Liver (tissue), 9 donors: ENCODE data around the gene ADK. TPM values are rescaled to one million over a fixed set of nuclear protein-coding genes. Genes with fewer than 3 reads are reported as not detected.

ENCODE experiments used
- DNase-seq: peaks from one replicate; pipeline ENCODE4 v3.0.0-alpha.2; 2017; ENCODE audit warnings: low spot score
- H3K27ac ChIP-seq, 2 donors: one replicate each; pipeline ENCODE4 v1.7.0; 2013; ENCODE audit warnings: inconsistent platforms in 2 of 2, low read length in 2 of 2, control low read depth in 1 of 2, low read depth in 1 of 2, mild to moderate bottlenecking in 1 of 2
- H3K27me3 ChIP-seq, 4 donors: one replicate each; pipeline versions ENCODE4 v1.6.1 to v1.7.0; 2013; ENCODE audit warnings: low read length in 3 of 4, inconsistent platforms in 1 of 4, mild to moderate bottlenecking in 1 of 4, moderate library complexity in 1 of 4; ENCODE audit not compliant: control insufficient read depth in 4 of 4, insufficient read depth in 4 of 4
- H3K36me3 ChIP-seq, 4 donors: one replicate each; pipeline versions ENCODE4 v1.6.1 to v1.7.0; 2013; ENCODE audit warnings: low read length in 3 of 4, mild to moderate bottlenecking in 3 of 4, low read depth in 1 of 4, moderate library complexity in 1 of 4; ENCODE audit not compliant: control insufficient read depth in 4 of 4, insufficient read depth in 3 of 4
- H3K4me1 ChIP-seq, 4 donors: one replicate each; pipeline versions ENCODE4 v1.6.1 to v1.7.0; 2013; ENCODE audit warnings: low read length in 3 of 4, mild to moderate bottlenecking in 3 of 4, moderate library complexity in 1 of 4; ENCODE audit not compliant: control insufficient read depth in 4 of 4, insufficient read depth in 4 of 4
- H3K4me3 ChIP-seq, 3 donors: one replicate each; pipeline versions ENCODE4 v1.6.1 to v1.7.0; 2013; ENCODE audit warnings: low read length in 3 of 3, control low read depth in 1 of 3, low read depth in 1 of 3, mild to moderate bottlenecking in 1 of 3
- H3K9ac ChIP-seq, 2 donors: one replicate each; pipeline ENCODE4 v1.7.0; 2013; ENCODE audit warnings: low read length in 2 of 2, mild to moderate bottlenecking in 2 of 2, moderate library complexity in 2 of 2, control low read depth in 1 of 2, low read depth in 1 of 2
- H3K9me3 ChIP-seq, 4 donors: one replicate each; pipeline versions ENCODE4 v1.6.1 to v1.7.0; 2013; ENCODE audit warnings: low read length in 3 of 4; ENCODE audit not compliant: control insufficient read depth in 4 of 4
- EGR1 ChIP-seq, 2 donors: IDR thresholded peaks; 2 replicates each; pipeline ENCODE4 v1.6.1; 2016 to 2018; ENCODE audit warnings: antibody characterized with exemption in 2 of 2, low read depth in 2 of 2
- FOXA1 ChIP-seq: IDR thresholded peaks from 2 replicates; pipeline ENCODE4 v1.6.1; 2016; ENCODE audit warnings: antibody characterized with exemption
- FOXA2 ChIP-seq: IDR thresholded peaks from 2 replicates; pipeline ENCODE4 v1.6.1; 2016; ENCODE audit warnings: antibody characterized with exemption
- GABPA ChIP-seq, 2 donors: IDR thresholded peaks in 1 of 2; conservative IDR thresholded peaks in 1 of 2; 2 replicates each; pipeline ENCODE4 v1.6.1; 2016; ENCODE audit warnings: antibody characterized with exemption in 2 of 2, mild to moderate bottlenecking in 1 of 2, moderate library complexity in 1 of 2
- HNF4A ChIP-seq, 2 donors: conservative IDR thresholded peaks; 2 replicates each; pipeline ENCODE4 v1.6.1; 2016; ENCODE audit warnings: antibody characterized with exemption in 2 of 2, mild to moderate bottlenecking in 2 of 2
- HNF4G ChIP-seq: IDR thresholded peaks from 2 replicates; pipeline ENCODE4 v1.6.1; 2016; ENCODE audit warnings: antibody characterized with exemption
- JUND ChIP-seq, 2 donors: IDR thresholded peaks; 2 replicates each; pipeline ENCODE4 v1.6.1; 2016; ENCODE audit warnings: antibody characterized with exemption in 2 of 2
- NR2F2 ChIP-seq: IDR thresholded peaks from 2 replicates; pipeline ENCODE4 v1.6.1; 2016; ENCODE audit warnings: antibody characterized with exemption
- RAD21 ChIP-seq, 2 donors: IDR thresholded peaks; 2 replicates each; pipeline ENCODE4 v1.6.1; 2016; ENCODE audit warnings: antibody characterized with exemption in 2 of 2, mild to moderate bottlenecking in 2 of 2
- RXRA ChIP-seq, 2 donors: IDR thresholded peaks; 2 replicates each; pipeline ENCODE4 v1.6.1; 2017 to 2018; ENCODE audit warnings: antibody characterized with exemption in 2 of 2, mild to moderate bottlenecking in 1 of 2
- SP1 ChIP-seq: IDR thresholded peaks from 2 replicates; pipeline ENCODE4 v1.6.1; 2018; ENCODE audit warnings: antibody characterized with exemption, mild to moderate bottlenecking
- TAF1 ChIP-seq: conservative IDR thresholded peaks from 2 replicates; pipeline ENCODE4 v1.6.1; 2016; ENCODE audit warnings: antibody characterized with exemption, mild to moderate bottlenecking
- YY1 ChIP-seq: IDR thresholded peaks from 2 replicates; pipeline ENCODE4 v1.6.1; 2016; ENCODE audit warnings: antibody characterized with exemption, mild to moderate bottlenecking
- ZBTB33 ChIP-seq: IDR thresholded peaks from 2 replicates; pipeline ENCODE4 v1.6.1; 2016; ENCODE audit warnings: antibody characterized with exemption
- WGBS: extraction: QIAGEN DNeasy Blood & Tissue Kit; methylation state at CpG from one replicate; pipeline ENCODE4 v1.1.7; 2013; 5-methylcytosine and 5-hydroxymethylcytosine counted together
- polyA plus RNA-seq, 2 donors: library from polyadenylated mRNA; stranded (reverse) in 1 of 2; unstranded in 1 of 2; fragments of 200-250 nt in 1 of 2; fragments of >200 nt in 1 of 2; fragmentation: Nextera tagmentation in 1 of 2; extraction: Ambion mirVana in 1 of 2; gene quantifications; one replicate each; pipeline versions ENCODE4 v1.2.1 to v1.2.3, GENCODE V29; 2013 to 2015
- total RNA-seq, 2 donors: library from RNA; depleted of rRNA; stranded (reverse); fragments of >200 nt; gene quantifications; one replicate each; pipeline ENCODE4 v1.2.3, GENCODE V29; 2014
- TF ChIP-seq, protein P1 (sequence below): fragments of 150-350 bp; IDR thresholded peaks from 2 replicates; pipeline ENCODE4 v1.5.1; 2017; ENCODE audit warnings: improper control_type of control experiment, low read depth, low read length; ENCODE audit not compliant: missing input control
- TF ChIP-seq, protein P2 (sequence below): IDR thresholded peaks from 2 replicates; pipeline ENCODE4 v1.6.1; 2016; ENCODE audit warnings: antibody characterized with exemption, mild to moderate bottlenecking
- TF ChIP-seq, protein P3 (sequence below): IDR thresholded peaks from 2 replicates; pipeline ENCODE4 v1.6.1; 2016; ENCODE audit warnings: antibody characterized with exemption
- donor health status: healthy.
- donor health status: healthy.
- donor health status: healthy.
- donor health status: healthy.
- donor health status: healthy.

Gene ADK
- total and polyA plus RNA-seq, 4 donors, result 18.0 to 110 (median 65.5) TPM

DNA sequence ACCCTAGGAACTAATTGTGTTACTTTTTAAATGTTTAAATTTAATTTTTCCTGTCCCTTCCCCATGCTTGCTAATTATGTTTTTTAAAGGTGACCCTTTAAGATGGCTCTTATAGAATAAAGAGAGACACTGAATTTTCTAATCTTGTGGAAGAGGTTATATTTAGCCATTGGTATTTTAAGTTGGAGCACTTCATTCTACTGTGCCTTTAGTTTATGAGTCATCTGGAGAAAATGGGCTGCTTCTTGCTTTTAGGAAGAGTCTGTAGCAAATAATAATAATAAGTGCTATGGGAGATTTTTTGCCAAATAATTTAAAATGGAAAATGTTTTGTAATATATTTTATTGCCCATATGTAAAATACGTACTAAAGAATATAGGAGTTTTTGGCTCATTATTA, 139.7 kb downstream of the ADK start:
- H3K36me3 ChIP-seq, result no peaks in the 10 kb centered on the region
- H3K9ac ChIP-seq, result no peak overlapping the region
- H3K4me1 ChIP-seq, result peaks cover 0 to 1% (median 0%) of the 10 kb centered on the region in 4 donors
- no peak for DNase-seq
- H3K9me3 ChIP-seq, result no peaks in the 10 kb centered on the region
- 86% methylated on average over 1 of the region's 1 CpG for WGBS
- H3K27ac ChIP-seq, result no peak overlapping the region
- TF ChIP-seq RXRA (IDR thresholded peaks at IDR 0.05), result no peak
- TF ChIP-seq ZBTB33, result no peak
- no peak for TF ChIP-seq HNF4G
- TF ChIP-seq YY1, result no peak
- TF ChIP-seq, protein P1, sequence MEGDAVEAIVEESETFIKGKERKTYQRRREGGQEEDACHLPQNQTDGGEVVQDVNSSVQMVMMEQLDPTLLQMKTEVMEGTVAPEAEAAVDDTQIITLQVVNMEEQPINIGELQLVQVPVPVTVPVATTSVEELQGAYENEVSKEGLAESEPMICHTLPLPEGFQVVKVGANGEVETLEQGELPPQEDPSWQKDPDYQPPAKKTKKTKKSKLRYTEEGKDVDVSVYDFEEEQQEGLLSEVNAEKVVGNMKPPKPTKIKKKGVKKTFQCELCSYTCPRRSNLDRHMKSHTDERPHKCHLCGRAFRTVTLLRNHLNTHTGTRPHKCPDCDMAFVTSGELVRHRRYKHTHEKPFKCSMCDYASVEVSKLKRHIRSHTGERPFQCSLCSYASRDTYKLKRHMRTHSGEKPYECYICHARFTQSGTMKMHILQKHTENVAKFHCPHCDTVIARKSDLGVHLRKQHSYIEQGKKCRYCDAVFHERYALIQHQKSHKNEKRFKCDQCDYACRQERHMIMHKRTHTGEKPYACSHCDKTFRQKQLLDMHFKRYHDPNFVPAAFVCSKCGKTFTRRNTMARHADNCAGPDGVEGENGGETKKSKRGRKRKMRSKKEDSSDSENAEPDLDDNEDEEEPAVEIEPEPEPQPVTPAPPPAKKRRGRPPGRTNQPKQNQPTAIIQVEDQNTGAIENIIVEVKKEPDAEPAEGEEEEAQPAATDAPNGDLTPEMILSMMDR, result no peak
- no peak for TF ChIP-seq NR2F2
- TF ChIP-seq EGR1 (IDR thresholded peaks at IDR 0.05; ENCODE audit: low read depth in 2 of 2), result no peak
- no peak for TF ChIP-seq JUND (IDR thresholded peaks at IDR 0.05)
- TF ChIP-seq, protein P2, sequence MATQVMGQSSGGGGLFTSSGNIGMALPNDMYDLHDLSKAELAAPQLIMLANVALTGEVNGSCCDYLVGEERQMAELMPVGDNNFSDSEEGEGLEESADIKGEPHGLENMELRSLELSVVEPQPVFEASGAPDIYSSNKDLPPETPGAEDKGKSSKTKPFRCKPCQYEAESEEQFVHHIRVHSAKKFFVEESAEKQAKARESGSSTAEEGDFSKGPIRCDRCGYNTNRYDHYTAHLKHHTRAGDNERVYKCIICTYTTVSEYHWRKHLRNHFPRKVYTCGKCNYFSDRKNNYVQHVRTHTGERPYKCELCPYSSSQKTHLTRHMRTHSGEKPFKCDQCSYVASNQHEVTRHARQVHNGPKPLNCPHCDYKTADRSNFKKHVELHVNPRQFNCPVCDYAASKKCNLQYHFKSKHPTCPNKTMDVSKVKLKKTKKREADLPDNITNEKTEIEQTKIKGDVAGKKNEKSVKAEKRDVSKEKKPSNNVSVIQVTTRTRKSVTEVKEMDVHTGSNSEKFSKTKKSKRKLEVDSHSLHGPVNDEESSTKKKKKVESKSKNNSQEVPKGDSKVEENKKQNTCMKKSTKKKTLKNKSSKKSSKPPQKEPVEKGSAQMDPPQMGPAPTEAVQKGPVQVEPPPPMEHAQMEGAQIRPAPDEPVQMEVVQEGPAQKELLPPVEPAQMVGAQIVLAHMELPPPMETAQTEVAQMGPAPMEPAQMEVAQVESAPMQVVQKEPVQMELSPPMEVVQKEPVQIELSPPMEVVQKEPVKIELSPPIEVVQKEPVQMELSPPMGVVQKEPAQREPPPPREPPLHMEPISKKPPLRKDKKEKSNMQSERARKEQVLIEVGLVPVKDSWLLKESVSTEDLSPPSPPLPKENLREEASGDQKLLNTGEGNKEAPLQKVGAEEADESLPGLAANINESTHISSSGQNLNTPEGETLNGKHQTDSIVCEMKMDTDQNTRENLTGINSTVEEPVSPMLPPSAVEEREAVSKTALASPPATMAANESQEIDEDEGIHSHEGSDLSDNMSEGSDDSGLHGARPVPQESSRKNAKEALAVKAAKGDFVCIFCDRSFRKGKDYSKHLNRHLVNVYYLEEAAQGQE, result no peak
- no peak for TF ChIP-seq RAD21 (IDR thresholded peaks at IDR 0.05)
- TF ChIP-seq, protein P3, sequence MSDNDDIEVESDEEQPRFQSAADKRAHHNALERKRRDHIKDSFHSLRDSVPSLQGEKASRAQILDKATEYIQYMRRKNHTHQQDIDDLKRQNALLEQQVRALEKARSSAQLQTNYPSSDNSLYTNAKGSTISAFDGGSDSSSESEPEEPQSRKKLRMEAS, result no peak
- no peak for TF ChIP-seq GABPA (IDR thresholded peaks at IDR 0.05 in 1 of 2, conservative IDR thresholded peaks at IDR 0.05 in 1 of 2)
- TF ChIP-seq FOXA1, result no peak
- no peak for TF ChIP-seq HNF4A (conservative IDR thresholded peaks at IDR 0.05)
- TF ChIP-seq SP1, result no peak
- TF ChIP-seq FOXA2, result no peak
- no peak overlapping the region for H3K4me3 ChIP-seq
- H3K27me3 ChIP-seq, result no peaks in the 10 kb centered on the region

- H3K36me3 ChIP-seq, result peaks cover 0 to 3% (median 0%) of the 10 kb centered on the region in 4 donors
- H3K27me3 ChIP-seq, result no peaks in the 10 kb centered on the region
- H3K4me1 ChIP-seq, result peaks cover 0 to 1% (median 0%) of the 10 kb centered on the region in 4 donors
- H3K4me3 ChIP-seq, result no peak overlapping the region
- DNase-seq, result no peak
- 92% methylated on average over 4 of the region's 4 CpGs for WGBS
- H3K9me3 ChIP-seq, result no peaks in the 10 kb centered on the region
- H3K27ac ChIP-seq, result no peak overlapping the region
- no peak overlapping the region for H3K9ac ChIP-seq
- TF ChIP-seq, protein P1, result no peak
- TF ChIP-seq, protein P3, result no peak
- no peak for TF ChIP-seq EGR1 (IDR thresholded peaks at IDR 0.05; ENCODE audit: low read depth in 2 of 2)
- no peak for TF ChIP-seq FOXA2
- TF ChIP-seq YY1, result no peak
- no peak for TF ChIP-seq HNF4A (conservative IDR thresholded peaks at IDR 0.05)
- no peak for TF ChIP-seq FOXA1
- no peak for TF ChIP-seq RXRA (IDR thresholded peaks at IDR 0.05)
- TF ChIP-seq SP1, result no peak
- no peak for TF ChIP-seq NR2F2
- TF ChIP-seq, protein P2, result no peak
- TF ChIP-seq GABPA (IDR thresholded peaks at IDR 0.05 in 1 of 2, conservative IDR thresholded peaks at IDR 0.05 in 1 of 2), result no peak
- no peak for TF ChIP-seq TAF1
These were observed 141.9 kb downstream of the ADK start for GRCh38 chr10:74292871-74293427.
